Aorta (tissue), 5 donors: ENCODE data around the gene CHGA. TPM values are rescaled to one million over a fixed set of nuclear protein-coding genes. Genes with fewer than 3 reads are reported as not detected.

ENCODE experiments used
- ATAC-seq: fragments of 200-7000 bp; cut with Tn5 transposase; one replicate; pipeline ENCODE4 v1.9.1; 2022; ENCODE audit warnings: moderate library complexity; ENCODE audit not compliant: low FRiP score
- DNase-seq, 2 donors: peaks; one replicate each; pipeline ENCODE4 v3.0.0-alpha.2; 2020
- H3K27ac ChIP-seq, 2 donors: one replicate each; pipeline ENCODE4 v1.5.1; 2013; ENCODE audit warnings: low read length in 2 of 2, mild to moderate bottlenecking in 2 of 2, moderate library complexity in 2 of 2, control low read depth in 1 of 2, inconsistent platforms in 1 of 2, low read depth in 1 of 2
- H3K27me3 ChIP-seq, 2 donors: one replicate each; pipeline ENCODE4 v1.6.1; 2013; ENCODE audit warnings: control low read depth in 1 of 2, low read length in 1 of 2, mild to moderate bottlenecking in 1 of 2, moderate library complexity in 1 of 2; ENCODE audit not compliant: insufficient read depth in 2 of 2, control insufficient read depth in 1 of 2
- H3K36me3 ChIP-seq, 2 donors: one replicate each; pipeline ENCODE4 v1.6.1; 2013; ENCODE audit warnings: control low read depth in 1 of 2, low read length in 1 of 2, mild to moderate bottlenecking in 1 of 2; ENCODE audit not compliant: insufficient read depth in 2 of 2, control insufficient read depth in 1 of 2
- H3K4me1 ChIP-seq, 2 donors: one replicate each; pipeline ENCODE4 v1.6.1; 2013; ENCODE audit warnings: low read length in 2 of 2, control low read depth in 1 of 2, mild to moderate bottlenecking in 1 of 2, moderate library complexity in 1 of 2; ENCODE audit not compliant: insufficient read depth in 2 of 2, control insufficient read depth in 1 of 2
- H3K4me3 ChIP-seq, 2 donors: one replicate each; pipeline ENCODE4 v1.5.1; 2013; ENCODE audit warnings: low read length in 2 of 2, control low read depth in 1 of 2, mild to moderate bottlenecking in 1 of 2
- H3K9me3 ChIP-seq: one replicate; pipeline ENCODE4 v1.6.1; 2013; ENCODE audit warnings: mild to moderate bottlenecking, low read length; ENCODE audit not compliant: control insufficient read depth
- WGBS, 2 donors: extraction: QIAGEN DNeasy Blood & Tissue Kit; methylation state at CpG; one replicate each; pipeline ENCODE4 v1.1.7; 2013; 5-methylcytosine and 5-hydroxymethylcytosine counted together
- intact Hi-C, 2 donors: fragments of 100-400 bp; cut with DNase I; formaldehyde crosslinking; loops; one replicate each; pipeline versions ENCODE4 v1.14.2 to v1.15.0; 2022
- polyA plus RNA-seq, 2 donors: library from polyadenylated mRNA; stranded (reverse); fragments of 200-250 nt; gene quantifications; one replicate each; pipeline ENCODE4 v1.2.3, GENCODE V29; 2013
- total RNA-seq, 2 donors: library from RNA; stranded (reverse); fragmentation: NEBNext Ultra II Directional; extraction: Animal tissue kit (Norgen Biotek cat#: 25700); gene quantifications; one replicate each; pipeline ENCODE4 v1.2.1, GENCODE V29; 2021
- donor health status: healthy with polysubstance abuse.
- donor health status: Bipolar disorder and iron deficiency.
- donor health status: DM: no; HTN: no; CAD: no.
- donor health status: DM: no; HTN: no; CAD: no.
- donor health status: DM: yes; HTN: yes; CAD: no.

Gene CHGA
- total and polyA plus RNA-seq, 4 donors = 0.13 to 4.8 TPM; not detected in 2

DNA sequence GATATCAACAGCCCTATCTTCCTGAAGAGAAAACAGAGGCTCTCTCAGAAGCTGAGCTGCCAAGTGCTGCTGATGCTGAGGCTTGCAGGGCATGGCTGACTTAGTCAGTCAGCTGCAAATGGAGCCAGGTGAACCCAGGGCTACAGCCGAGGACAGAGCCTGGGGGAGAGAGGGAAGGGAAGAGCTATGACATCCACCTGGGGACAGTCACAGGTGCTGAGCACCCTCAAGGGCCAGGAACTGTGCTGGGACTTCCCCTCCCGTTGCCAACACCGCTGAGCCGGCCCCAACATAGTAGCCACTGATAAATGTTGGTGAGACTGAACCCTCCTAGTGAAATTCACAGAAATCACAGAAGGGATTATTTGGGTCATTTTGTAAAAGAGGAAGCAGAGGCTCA lies 6.7 kb upstream of the CHGA start:
- H3K4me3 ChIP-seq = no peak overlapping the region
- no peaks in the 10 kb centered on the region for H3K9me3 ChIP-seq
- DNase-seq (no peak), ATAC-seq (no peak)
- H3K36me3 ChIP-seq = no peaks in the 10 kb centered on the region
- no peaks in the 10 kb centered on the region for H3K4me1 ChIP-seq
- no peak overlapping the region for H3K27ac ChIP-seq
- intact Hi-C loops = no loop called here
- H3K27me3 ChIP-seq = no peaks in the 10 kb centered on the region
- WGBS, 2 donors = 74% methylated on average over 4 of the region's 4 CpGs

DNA sequence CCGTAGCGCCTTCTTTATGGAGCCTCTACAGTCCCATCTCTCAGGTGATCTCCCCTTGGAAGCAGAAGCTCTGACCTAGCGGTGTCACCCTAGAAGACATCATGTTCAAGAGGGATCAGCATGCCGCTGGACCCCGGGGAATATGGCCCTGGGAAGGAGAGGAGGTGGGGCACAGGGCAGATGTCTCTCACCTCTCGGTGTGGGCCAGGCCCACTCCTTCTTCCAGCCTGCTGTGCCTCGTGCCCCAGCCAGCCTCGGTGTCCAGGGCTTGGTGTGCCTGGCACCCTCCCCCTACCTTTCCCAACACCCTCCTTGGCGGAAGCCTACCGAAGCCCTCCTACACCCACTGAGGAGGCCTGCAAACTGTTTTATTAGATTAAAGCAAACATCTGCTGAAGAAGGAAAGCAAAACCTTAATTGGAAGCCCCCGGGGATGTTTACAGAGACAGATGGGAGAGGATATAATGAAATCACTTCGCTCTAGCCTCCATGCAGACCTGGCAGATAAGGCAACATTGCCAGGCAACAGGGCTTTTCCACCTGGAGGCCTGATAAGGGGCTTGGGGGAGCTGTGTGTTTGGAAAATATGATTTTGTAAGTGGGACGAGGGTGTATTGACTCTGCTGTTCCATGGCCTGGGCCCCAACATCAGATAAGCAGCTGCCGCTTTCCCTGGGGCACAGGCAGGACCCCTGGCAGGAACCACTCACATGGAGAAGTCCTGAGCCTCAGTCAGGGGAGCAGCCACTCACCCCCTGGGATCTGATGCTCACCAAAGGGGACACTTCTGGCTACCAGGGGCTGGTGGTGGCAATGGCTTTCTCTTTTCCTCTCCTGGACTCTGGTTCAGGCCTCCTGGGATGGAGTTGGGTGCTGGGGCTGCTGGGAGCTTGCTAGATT lies 5.7 kb upstream of the CHGA start:
- no peaks in the 10 kb centered on the region for H3K4me1 ChIP-seq
- H3K9me3 ChIP-seq = no peaks in the 10 kb centered on the region
- no peaks in the 10 kb centered on the region for H3K36me3 ChIP-seq
- no peak overlapping the region for H3K4me3 ChIP-seq
- ATAC-seq = no peak
- no peak for DNase-seq
- no peaks in the 10 kb centered on the region for H3K27me3 ChIP-seq
- WGBS, 2 donors = 74 to 78% methylated on average over 14 of the region's 14 CpGs
- H3K27ac ChIP-seq = no peak overlapping the region
- intact Hi-C loops = no loop called here

- WGBS, 2 donors = 77 to 82% methylated on average over 7 of the region's 7 CpGs
- no peak overlapping the region for H3K27ac ChIP-seq
These were observed 5.0 kb upstream of the CHGA start for GRCh38 chr14:92917956-92918355.

GRCh38 chr14:92920001-92920400 lies 2.9 kb upstream of the CHGA start:
- no peak for ATAC-seq
- intact Hi-C loops = no loop called here
- no peak for DNase-seq
- H3K27me3 ChIP-seq = peaks cover 0 to 2% of the 10 kb centered on the region in 2 donors
- H3K4me3 ChIP-seq = no peak overlapping the region
- H3K36me3 ChIP-seq = no peaks in the 10 kb centered on the region
- no peak overlapping the region for H3K27ac ChIP-seq
- 96% methylated on average over 15 of the region's 15 CpGs for WGBS, 2 donors
- H3K4me1 ChIP-seq = no peaks in the 10 kb centered on the region
- no peaks in the 10 kb centered on the region for H3K9me3 ChIP-seq

More at GRCh38 chr14:92917956-92918355, 5.0 kb upstream of the CHGA start:
- DNase-seq (no peak), ATAC-seq (no peak)
- no peaks in the 10 kb centered on the region for H3K9me3 ChIP-seq
- no peaks in the 10 kb centered on the region for H3K4me1 ChIP-seq
- intact Hi-C loops = no loop called here
- H3K36me3 ChIP-seq = no peaks in the 10 kb centered on the region
- H3K4me3 ChIP-seq = no peak overlapping the region
- H3K27me3 ChIP-seq = no peaks in the 10 kb centered on the region

DNA sequence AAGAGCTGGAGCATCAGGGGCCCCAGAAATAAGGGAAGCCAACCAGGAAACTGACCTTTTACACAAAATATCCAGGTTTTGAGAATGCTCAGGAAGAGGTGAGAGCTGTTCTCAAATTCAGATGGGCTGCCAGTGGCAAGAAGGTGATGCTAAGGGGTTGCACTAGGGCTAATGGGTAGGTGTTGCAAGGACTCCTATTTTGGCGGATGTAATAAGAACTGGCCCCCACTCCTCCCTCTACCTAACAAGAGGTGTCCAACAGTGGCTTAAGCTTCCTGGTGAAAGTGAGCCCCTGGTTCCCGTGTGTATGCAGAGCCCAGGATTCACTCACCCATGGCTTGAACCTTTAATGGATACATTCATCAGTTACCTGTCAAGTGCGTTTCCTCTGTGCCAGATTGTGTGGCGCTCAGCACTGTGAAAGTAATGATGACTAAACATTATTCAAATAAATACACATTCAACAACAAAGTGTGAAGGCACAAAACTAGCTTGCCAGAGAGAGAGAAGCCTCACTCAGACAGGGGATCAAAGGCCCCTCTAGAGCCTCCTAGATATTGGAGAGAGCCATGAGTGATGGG lies 705 bp upstream of the CHGA start:
- no peak for DNase-seq
- Histone ChIP-seq H3K27ac (no peak overlapping the region), H3K36me3 (no peaks in the 10 kb centered on the region), H3K9me3 (no peaks in the 10 kb centered on the region), H3K4me3 (no peak overlapping the region), H3K4me1 (no peaks in the 10 kb centered on the region), H3K27me3 (peaks cover 0 to 2% of the 10 kb centered on the region in 2 donors)
- WGBS, 2 donors = 40 to 53% methylated on average over 4 of the region's 4 CpGs
- intact Hi-C loops = no loop called here
- no peak for ATAC-seq

DNA sequence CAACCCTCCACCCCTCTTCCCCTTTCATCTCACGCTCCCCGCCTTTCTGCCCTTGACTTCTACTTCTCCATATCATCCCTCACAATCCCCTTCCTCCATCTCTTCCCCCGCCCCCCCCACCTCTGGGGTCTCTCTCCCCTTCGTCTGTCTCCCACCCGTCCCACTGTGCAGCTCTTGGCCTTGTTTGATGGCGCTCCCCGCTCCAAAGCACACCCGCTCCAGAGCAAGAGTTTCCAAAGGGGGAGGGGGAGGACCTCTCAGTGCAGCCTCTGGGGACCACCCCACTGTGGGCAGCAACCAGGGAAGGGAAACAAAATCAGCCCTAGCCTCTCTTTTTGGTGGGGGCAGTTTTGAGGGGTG lies 774 bp downstream of the CHGA start:
- ATAC-seq (no peak), DNase-seq (no peak)
- no peak overlapping the region for H3K27ac ChIP-seq
- no peaks in the 10 kb centered on the region for H3K9me3 ChIP-seq
- H3K4me1 ChIP-seq = no peaks in the 10 kb centered on the region
- WGBS, 2 donors = 38 to 42% methylated on average over 8 of the region's 8 CpGs
- H3K36me3 ChIP-seq = no peaks in the 10 kb centered on the region
- peaks cover 0 to 2% of the 10 kb centered on the region in 2 donors for H3K27me3 ChIP-seq
- H3K4me3 ChIP-seq = no peak overlapping the region
- intact Hi-C loops = no loop called here

DNA sequence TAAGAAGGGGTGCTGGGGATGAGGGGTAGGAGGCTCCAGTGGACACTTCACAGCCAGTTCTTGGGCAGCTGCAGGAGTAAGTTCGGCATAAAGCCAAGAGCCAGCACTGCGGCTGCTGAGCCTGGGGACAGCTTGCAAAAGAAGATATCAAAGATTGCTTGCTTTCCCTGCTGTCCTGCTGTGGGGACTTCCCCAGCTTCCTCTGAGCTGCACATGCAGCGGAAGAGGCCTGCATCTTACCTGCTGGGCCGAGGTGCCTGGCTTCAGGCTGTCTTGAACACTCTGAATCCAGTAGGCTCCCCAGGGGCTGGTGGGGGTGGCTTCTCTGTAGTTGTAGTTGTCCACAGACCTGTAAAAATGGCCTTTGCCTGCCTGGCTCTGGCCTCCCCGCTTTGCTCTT lies 1.3 kb downstream of the CHGA start:
- intact Hi-C loops = no loop called here
- DNase-seq (no peak), ATAC-seq (no peak)
- H3K27ac ChIP-seq = no peak overlapping the region
- no peak overlapping the region for H3K4me3 ChIP-seq
- H3K36me3 ChIP-seq = no peaks in the 10 kb centered on the region
- H3K4me1 ChIP-seq = no peaks in the 10 kb centered on the region
- H3K9me3 ChIP-seq = no peaks in the 10 kb centered on the region
- peaks cover 0 to 2% of the 10 kb centered on the region in 2 donors for H3K27me3 ChIP-seq
- 45 to 53% methylated on average over 5 of the region's 5 CpGs for WGBS, 2 donors

- no peaks in the 10 kb centered on the region for H3K4me1 ChIP-seq
- no peaks in the 10 kb centered on the region for H3K9me3 ChIP-seq
- intact Hi-C loops = no loop called here
- H3K27me3 ChIP-seq = peaks cover 0 to 2% of the 10 kb centered on the region in 2 donors
- H3K4me3 ChIP-seq = no peak overlapping the region
- no peaks in the 10 kb centered on the region for H3K36me3 ChIP-seq
- WGBS, 2 donors = 73% methylated on average over 6 of the region's 6 CpGs
- ATAC-seq = no peak
- DNase-seq = no peak
- H3K27ac ChIP-seq = no peak overlapping the region
These were observed 2.5 kb downstream of the CHGA start for GRCh38 chr14:92925446-92925845.
